Measurements from ENCODE around the gene B4GALT2.

Gene B4GALT2

DNA sequence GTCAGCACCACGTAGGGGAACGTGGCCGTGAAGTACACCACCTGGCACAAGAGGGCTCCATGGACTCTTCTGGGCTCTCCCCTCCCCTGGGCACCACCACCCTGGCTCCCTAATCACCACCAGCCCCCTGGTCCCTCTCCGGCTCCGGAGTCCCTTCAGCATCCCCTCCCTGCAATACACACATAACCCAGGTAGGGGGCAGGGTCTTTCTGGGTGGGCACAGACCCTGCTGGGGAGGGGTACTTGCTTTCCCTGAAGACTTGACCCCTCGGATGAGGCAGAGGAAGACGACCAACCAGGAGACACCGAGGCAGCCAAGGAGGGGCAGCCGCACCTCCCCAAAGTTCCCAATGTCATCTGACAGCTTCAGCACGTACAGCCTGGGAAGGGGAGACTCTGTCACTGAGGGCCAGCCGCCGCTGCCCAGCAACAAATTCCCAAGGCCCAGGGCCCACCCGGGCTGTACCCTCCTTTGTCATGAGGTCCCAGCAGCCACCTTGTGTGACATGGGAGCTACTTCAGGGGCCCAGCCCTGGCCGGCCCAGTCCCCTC is 23.7 kb downstream of the B4GALT2 start:
- no peak for TF ChIP-seq ZNF274 (IDR thresholded peaks at IDR 0.05; ENCODE audit: low read depth, low read length)

DNA sequence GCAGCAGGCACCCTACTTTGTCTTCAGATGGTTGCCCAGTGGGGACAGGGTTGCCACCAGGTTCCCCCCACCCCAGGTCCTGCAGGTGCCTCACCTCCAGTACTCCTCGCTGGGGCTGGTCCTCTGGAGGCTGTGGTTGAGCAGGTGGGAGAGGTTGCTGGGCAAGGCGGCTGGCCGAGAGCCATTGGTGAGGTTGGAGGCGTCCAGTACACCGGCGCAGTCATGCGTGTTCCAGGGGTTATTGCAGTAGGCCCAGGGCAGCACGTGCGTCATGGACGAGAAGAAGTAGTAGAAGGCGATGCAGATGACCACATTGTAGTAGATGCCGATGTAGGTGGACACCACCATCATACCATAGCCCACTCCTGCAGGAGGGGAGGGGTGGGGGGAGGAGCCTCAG is 29.2 kb downstream of the B4GALT2 start:
- TF ChIP-seq ZNF274 (IDR thresholded peaks at IDR 0.05; ENCODE audit: low read depth, low read length) = no peak
- H3K4me3 ChIP-seq (ENCODE audit: low read length) = no peak overlapping the region

More for the DNA sequence above, 23.7 kb downstream of the B4GALT2 start:
- H3K4me3 ChIP-seq (ENCODE audit: low read length) = no peak overlapping the region

DNA sequence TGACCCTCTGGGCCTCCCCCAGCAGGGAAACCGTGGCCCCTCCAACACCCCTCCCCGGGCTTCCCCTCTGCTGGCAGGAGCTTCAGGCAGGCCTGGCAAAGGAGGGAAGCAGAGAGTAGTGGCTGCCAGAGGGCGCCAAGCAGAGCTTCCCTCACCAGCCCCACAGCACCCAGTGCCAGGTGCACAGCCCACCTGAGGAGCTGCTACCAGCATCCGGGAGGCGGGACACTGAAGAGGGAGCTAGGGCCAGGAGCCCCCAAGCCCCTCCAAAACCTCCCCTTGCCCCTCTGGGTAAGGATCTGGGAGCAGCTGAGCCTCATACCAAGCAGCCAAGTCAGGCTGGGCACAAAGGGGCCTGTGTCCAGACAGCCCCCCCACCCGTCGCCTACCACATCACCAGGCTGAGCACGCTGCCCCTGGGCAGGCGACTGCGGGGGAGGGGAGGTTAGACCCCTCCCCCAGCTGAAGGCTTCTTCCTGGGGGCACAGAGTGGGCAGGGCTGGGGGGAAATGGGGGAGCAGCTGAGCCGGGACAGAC is 32.0 kb downstream of the B4GALT2 start:
- no peak overlapping the region for H3K4me3 ChIP-seq (ENCODE audit: low read length)
- no peak for TF ChIP-seq ZNF274 (IDR thresholded peaks at IDR 0.05; ENCODE audit: low read depth, low read length)

DNA sequence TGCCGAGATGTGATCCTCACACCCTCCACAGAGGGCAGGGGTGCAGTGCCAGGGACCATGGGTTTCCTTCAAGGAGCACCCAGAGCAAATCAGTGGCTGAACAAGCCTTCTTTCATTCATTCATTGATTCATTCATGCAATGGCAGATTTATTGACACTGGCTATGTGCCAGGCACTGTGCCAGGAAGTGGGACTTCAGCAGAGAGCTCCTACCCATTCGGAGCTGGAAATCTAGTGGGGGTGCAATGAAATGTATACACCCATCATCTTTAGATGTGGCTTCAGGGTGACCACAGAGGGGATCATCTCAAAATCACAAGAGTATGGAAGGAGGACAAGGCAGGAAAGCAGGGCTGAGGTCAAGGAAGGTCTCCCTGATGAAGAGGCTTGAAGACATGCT is 33.4 kb downstream of the B4GALT2 start:
- no peak overlapping the region for H3K4me3 ChIP-seq (ENCODE audit: low read length)
- no peak for TF ChIP-seq ZNF274 (IDR thresholded peaks at IDR 0.05; ENCODE audit: low read depth, low read length)

DNA sequence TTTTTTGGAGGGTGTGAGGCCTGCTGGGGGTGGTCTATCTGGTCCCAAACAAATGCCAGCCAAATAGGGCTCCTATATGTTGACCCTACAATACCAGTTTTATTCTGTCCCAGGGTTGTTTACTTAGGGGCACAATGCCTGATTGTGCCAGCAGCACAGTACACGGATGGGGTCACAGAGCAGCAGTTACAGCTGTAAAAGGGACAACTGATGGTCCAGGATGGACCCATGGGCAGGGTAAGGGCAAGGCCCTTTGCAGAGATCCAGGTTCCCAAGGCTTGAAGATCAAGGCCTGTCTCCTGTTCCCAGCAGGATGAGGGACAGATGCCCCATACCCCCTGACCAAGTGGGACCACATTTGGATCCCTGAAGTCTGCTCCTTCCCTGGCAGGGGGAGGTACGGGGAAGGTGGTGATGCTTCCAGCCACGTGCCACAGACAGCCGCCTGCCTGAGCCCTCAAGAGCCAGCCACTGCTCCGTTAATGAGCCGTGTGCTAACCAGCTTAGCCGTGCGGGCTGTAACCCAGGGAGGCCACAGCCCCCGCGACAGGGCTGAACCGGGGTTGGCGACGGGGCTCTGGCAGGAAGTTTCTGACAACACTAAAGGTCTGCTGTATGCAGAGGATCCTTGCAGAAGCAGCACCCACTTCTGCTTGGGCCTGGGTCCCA is 34.1 kb downstream of the B4GALT2 start:
- H3K4me3 ChIP-seq (ENCODE audit: low read length) = no peak overlapping the region
- no peak for TF ChIP-seq ZNF274 (IDR thresholded peaks at IDR 0.05; ENCODE audit: low read depth, low read length)

DNA sequence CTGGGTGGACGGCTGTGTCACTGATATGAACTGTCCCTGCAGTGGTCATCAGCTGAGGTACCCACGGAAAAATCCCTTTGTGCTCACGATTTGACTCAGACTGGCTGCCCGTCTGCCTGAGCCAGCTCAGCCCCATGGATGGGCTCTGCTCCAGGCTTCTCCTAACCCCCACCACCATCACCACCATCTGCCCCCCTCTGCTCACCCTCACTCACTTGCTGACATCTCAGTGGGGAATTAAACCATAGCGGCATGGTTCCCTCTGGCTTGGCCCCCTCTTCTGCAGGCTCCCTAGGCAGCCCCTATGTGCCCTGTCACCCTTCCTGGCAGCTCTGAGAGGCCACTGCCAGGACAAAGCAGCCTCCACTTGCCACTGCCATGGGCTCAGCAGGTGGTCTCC is 34.9 kb downstream of the B4GALT2 start:
- TF ChIP-seq ZNF274 (IDR thresholded peaks at IDR 0.05; ENCODE audit: low read depth, low read length) = no peak
- no peak overlapping the region for H3K4me3 ChIP-seq (ENCODE audit: low read length)

DNA sequence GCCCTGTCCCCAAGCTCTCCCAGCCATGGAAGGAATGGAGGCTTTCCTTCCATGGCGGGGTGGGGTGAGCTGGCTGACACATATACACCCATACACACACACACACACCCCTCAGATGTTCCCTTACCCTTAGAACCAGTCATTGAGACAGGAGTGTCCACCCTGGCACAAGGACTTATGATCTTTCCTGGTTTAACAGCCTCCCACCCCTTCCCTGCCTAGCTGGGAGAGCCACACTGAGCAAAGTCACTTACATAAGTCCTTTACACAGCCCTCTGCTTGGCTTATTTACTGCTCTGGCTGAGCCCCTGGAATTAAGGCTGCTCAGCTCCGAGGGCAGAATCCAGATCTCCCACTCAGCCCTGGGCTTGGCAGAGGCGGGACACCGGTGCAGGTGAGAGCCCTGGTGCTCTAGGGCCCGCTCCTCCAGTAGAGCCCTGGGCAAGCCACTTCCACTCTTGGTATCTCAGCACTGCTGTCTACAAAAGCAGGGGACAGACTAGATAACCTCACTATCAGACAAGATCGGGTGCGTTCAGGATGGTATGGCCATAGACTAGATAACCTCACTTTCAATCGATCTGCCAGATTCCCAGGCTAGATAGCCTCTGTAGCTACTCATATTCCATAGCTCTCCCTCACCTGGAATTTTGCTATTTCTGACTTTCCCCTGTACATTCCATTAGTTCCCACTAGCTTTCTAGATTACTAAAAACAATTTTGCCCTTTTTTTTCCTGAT is 35.5 kb downstream of the B4GALT2 start:
- no peak for TF ChIP-seq ZNF274 (IDR thresholded peaks at IDR 0.05; ENCODE audit: low read depth, low read length)
- no peak overlapping the region for H3K4me3 ChIP-seq (ENCODE audit: low read length)

- H3K4me3 ChIP-seq (ENCODE audit: low read length) = no peak overlapping the region
- TF ChIP-seq ZNF274 (IDR thresholded peaks at IDR 0.05; ENCODE audit: low read depth, low read length) = no peak
Measured at GRCh38 chr1:44015206-44015605, 36.2 kb downstream of the B4GALT2 start.

DNA sequence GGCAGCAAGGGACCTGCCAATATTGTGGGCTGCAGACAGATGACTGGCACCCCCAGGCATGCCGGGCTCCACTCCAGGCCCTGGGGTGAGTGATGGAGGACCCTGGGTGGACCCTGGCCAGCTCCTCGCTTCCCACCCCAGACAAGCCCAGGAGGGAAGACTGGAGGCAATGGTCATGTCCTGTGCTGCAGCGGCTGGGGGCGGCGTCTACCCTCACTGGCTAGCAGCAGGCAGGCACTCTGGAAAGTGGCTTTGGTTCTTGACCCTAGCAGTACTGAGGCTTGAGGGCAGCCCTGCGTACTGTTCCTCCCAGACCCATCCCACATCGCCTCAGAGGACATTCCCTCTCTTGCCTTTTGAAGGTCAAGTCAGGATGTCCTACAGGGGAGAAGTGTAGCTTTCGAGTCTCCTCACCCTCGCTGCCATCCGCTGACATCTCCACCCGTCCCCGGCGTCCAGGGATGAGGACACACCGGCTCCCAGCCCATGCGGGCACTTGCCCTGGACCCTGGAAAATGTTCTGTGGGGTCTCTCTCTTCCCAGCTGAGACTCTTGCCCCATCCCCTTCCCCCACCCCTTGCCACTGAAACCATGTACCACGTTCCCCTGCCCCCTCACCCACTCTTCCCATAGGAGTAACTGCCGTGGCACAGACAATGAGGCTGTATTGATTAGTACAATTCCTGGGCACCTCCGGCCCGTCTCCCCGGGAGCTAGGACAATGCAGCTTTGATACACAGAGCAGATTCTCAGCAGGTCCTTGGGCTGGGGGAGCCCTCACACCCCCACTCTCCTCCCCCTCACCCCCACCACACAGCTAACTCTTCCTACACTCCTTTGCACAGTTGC is 37.3 kb downstream of the B4GALT2 start:
- no peak for TF ChIP-seq ZNF274 (IDR thresholded peaks at IDR 0.05; ENCODE audit: low read depth, low read length)
- H3K4me3 ChIP-seq (ENCODE audit: low read length) = no peak overlapping the region

GRCh38 chr1:44016890-44017400 is 37.9 kb downstream of the B4GALT2 start:
- TF ChIP-seq ZNF274 (IDR thresholded peaks at IDR 0.05; ENCODE audit: low read depth, low read length) = no peak
- no peak overlapping the region for H3K4me3 ChIP-seq (ENCODE audit: low read length)

- H3K4me3 ChIP-seq (ENCODE audit: low read length) = no peak overlapping the region
- TF ChIP-seq ZNF274 (IDR thresholded peaks at IDR 0.05; ENCODE audit: low read depth, low read length) = no peak
Measured at GRCh38 chr1:44019466-44019948, 40.5 kb downstream of the B4GALT2 start.

GRCh38 chr1:44020464-44020863 is 41.5 kb downstream of the B4GALT2 start:
- TF ChIP-seq ZNF274 (IDR thresholded peaks at IDR 0.05; ENCODE audit: low read depth, low read length) = no peak
- H3K4me3 ChIP-seq (ENCODE audit: low read length) = no peak overlapping the region

- TF ChIP-seq ZNF274 (IDR thresholded peaks at IDR 0.05; ENCODE audit: low read depth, low read length) = no peak
- no peak overlapping the region for H3K4me3 ChIP-seq (ENCODE audit: low read length)
Measured at GRCh38 chr1:44021156-44021555, 42.1 kb downstream of the B4GALT2 start.
